SK-N-SH treated with all-trans-retinoic acid at 6 μM for 48 hours (cell line): Measurements from ENCODE around the gene NADK2.

ENCODE experiments used
- ATAC-seq: fragments of 200-7000 bp; cut with Tn5 transposase; 3 replicates; pipeline ENCODE4 v1.9.1; 2020; ENCODE audit warnings: mild to moderate bottlenecking, moderate library complexity
- ARNTL ChIP-seq: fragments of 450-650 bp; formaldehyde crosslinking; IDR thresholded peaks from 2 replicates; pipeline ENCODE4 v1.5.0; 2020; ENCODE audit warnings: low read depth, mild to moderate bottlenecking, moderate library complexity, borderline replicate concordance
- CSDC2 ChIP-seq: fragments of 250-450 bp; sonication (Bioruptor Pico); IDR thresholded peaks from 2 replicates; pipeline ENCODE4 v1.5.0; 2020; ENCODE audit warnings: mild to moderate bottlenecking, moderate library complexity
- CSRNP3 ChIP-seq: fragments of 250-450 bp; sonication (Bioruptor Pico); IDR thresholded peaks from 2 replicates; pipeline ENCODE4 v1.5.1; 2021; ENCODE audit warnings: mild to moderate bottlenecking, moderate library complexity
- ESRRG ChIP-seq: fragments of 250-450 bp; sonication (Bioruptor Pico); IDR thresholded peaks from 2 replicates; pipeline ENCODE4 v1.6.1; 2021; ENCODE audit warnings: mild to moderate bottlenecking
- GLIS3 ChIP-seq: fragments of 250-450 bp; sonication (Bioruptor Pico); IDR thresholded peaks from 2 replicates; pipeline ENCODE4 v1.5.0; 2020; ENCODE audit warnings: mild to moderate bottlenecking, moderate library complexity
- ISL1 ChIP-seq: fragments of 250-450 bp; sonication (Bioruptor Pico); IDR thresholded peaks from 2 replicates; pipeline ENCODE4 v2.1.2; 2022; ENCODE audit warnings: mild to moderate bottlenecking, moderate library complexity
- OSR1 ChIP-seq: fragments of 250-450 bp; sonication (Bioruptor Pico); IDR thresholded peaks from 2 replicates; pipeline ENCODE4 v1.8.0; 2022; ENCODE audit warnings: moderate library complexity, mild to moderate bottlenecking, inconsistent platforms
- PATZ1 ChIP-seq: fragments of 250-450 bp; sonication (Bioruptor Pico); IDR thresholded peaks from 2 replicates; pipeline ENCODE4 v1.8.0; 2020; ENCODE audit warnings: mild to moderate bottlenecking, moderate library complexity, borderline replicate concordance
- POU6F1 ChIP-seq: fragments of 250-450 bp; sonication (Bioruptor Pico); IDR thresholded peaks from 2 replicates; pipeline ENCODE4 v1.8.0; 2021; ENCODE audit warnings: low read depth, mild to moderate bottlenecking, moderate library complexity, borderline replicate concordance
- PPARA ChIP-seq: fragments of 250-450 bp; sonication (Bioruptor Pico); IDR thresholded peaks from 2 replicates; pipeline ENCODE4 v1.5.0; 2020; ENCODE audit warnings: mild to moderate bottlenecking, borderline replicate concordance
- RARB ChIP-seq: fragments of 250-450 bp; sonication (Bioruptor Pico); IDR thresholded peaks from 2 replicates; pipeline ENCODE4 v1.8.0; 2021; ENCODE audit warnings: mild to moderate bottlenecking, moderate library complexity
- SNAI2 ChIP-seq: fragments of 250-450 bp; sonication (Bioruptor Pico); IDR thresholded peaks from 2 replicates; pipeline ENCODE4 v1.5.0; 2020; ENCODE audit warnings: mild to moderate bottlenecking, moderate library complexity
- TCF4 ChIP-seq: fragments of 250-450 bp; sonication (Bioruptor Pico); IDR thresholded peaks from 2 replicates; pipeline ENCODE4 v1.8.0; 2021; ENCODE audit warnings: mild to moderate bottlenecking, moderate library complexity, borderline replicate concordance
- TOX ChIP-seq: fragments of 250-450 bp; sonication (Bioruptor Pico); IDR thresholded peaks from 2 replicates; pipeline ENCODE4 v1.8.0; 2021; ENCODE audit warnings: mild to moderate bottlenecking, moderate library complexity, borderline replicate concordance
- ZC3H10 ChIP-seq: fragments of 250-450 bp; sonication (Bioruptor Pico); IDR thresholded peaks from 2 replicates; pipeline ENCODE4 v1.5.1; 2021; ENCODE audit warnings: mild to moderate bottlenecking, moderate library complexity
- ZFP3 ChIP-seq: fragments of 250-450 bp; sonication (Bioruptor Pico); IDR thresholded peaks from 2 replicates; pipeline ENCODE4 v1.5.0; 2020; ENCODE audit warnings: mild to moderate bottlenecking, moderate library complexity
- ZFP30 ChIP-seq: fragments of 450-650 bp; formaldehyde crosslinking; IDR thresholded peaks from 2 replicates; pipeline ENCODE4 v1.5.0; 2022; ENCODE audit warnings: mild to moderate bottlenecking, moderate library complexity
- ZNF565 ChIP-seq: fragments of 450-650 bp; formaldehyde crosslinking; conservative IDR thresholded peaks from 2 replicates; pipeline ENCODE4 v1.5.0; 2020; ENCODE audit warnings: low read depth, mild to moderate bottlenecking, moderate library complexity
- ZNF70 ChIP-seq: fragments of 450-650 bp; formaldehyde crosslinking; IDR thresholded peaks from 2 replicates; pipeline ENCODE4 v1.5.0; 2020; ENCODE audit warnings: mild to moderate bottlenecking, moderate library complexity
- ZNF8 ChIP-seq: fragments of 450-650 bp; formaldehyde crosslinking; IDR thresholded peaks from 2 replicates; pipeline ENCODE4 v1.5.0; 2020; ENCODE audit warnings: mild to moderate bottlenecking, moderate library complexity
- TF ChIP-seq, protein P1 (sequence below): fragments of 250-450 bp; sonication (Bioruptor Pico); IDR thresholded peaks from 2 replicates; pipeline ENCODE4 v1.5.1; 2020; ENCODE audit warnings: low read depth, mild to moderate bottlenecking, moderate library complexity
- TF ChIP-seq, protein P2 (sequence below): fragments of 250-450 bp; sonication (Bioruptor Pico); IDR thresholded peaks from 2 replicates; pipeline ENCODE4 v1.5.0; 2020; ENCODE audit warnings: mild to moderate bottlenecking, moderate library complexity

NADK2 gene

DNA sequence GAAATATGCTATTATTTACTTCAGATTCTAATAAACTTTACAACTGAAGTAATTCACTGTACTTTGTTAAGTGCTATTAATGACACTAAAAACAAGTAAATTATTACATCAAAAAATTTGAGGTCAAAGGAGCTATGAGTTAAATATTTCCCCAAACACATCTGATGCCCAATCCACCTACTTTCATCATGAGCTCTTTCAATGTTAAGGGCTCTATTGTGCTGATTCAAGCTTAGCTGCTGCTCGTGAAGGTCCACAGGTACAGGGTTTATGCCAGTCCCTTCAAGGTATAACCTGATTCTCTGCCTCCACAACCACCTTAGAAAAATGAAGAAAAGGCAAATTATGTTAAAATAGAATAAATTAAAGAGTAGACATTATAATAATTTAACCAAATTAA, 24.2 kb downstream of the NADK2 start:
- no peak for TF ChIP-seq POU6F1 (CRISPR knock-in tag)
- no peak for TF ChIP-seq TOX (CRISPR knock-in tag)
- no peak for TF ChIP-seq ZFP3 (CRISPR knock-in tag)
- no peak for TF ChIP-seq CSDC2 (CRISPR knock-in tag)
- TF ChIP-seq TCF4 (CRISPR knock-in tag), result no peak
- TF ChIP-seq ZFP30 (CRISPR knock-in tag), result no peak
- no peak for TF ChIP-seq SNAI2
- TF ChIP-seq, all 23 proteins: peak for 0
- ATAC-seq, result no peak

GRCh38 chr5:36215910-36216309, 25.8 kb downstream of the NADK2 start:
- TF ChIP-seq CSRNP3 (no peak), ISL1 (CRISPR knock-in tag) (no peak), ZC3H10 (CRISPR knock-in tag) (no peak), OSR1 (CRISPR knock-in tag) (no peak), GLIS3 (CRISPR knock-in tag) (no peak), RARB (CRISPR knock-in tag) (no peak), PPARA (CRISPR knock-in tag) (no peak)
- TF ChIP-seq, all 23 proteins: peak for 0
- no peak for ATAC-seq

GRCh38 chr5:36214436-36214835, 27.3 kb downstream of the NADK2 start:
- no peak for ATAC-seq

More at GRCh38 chr5:36214436-36214835, 27.3 kb downstream of the NADK2 start:
- TF ChIP-seq ZNF565 (CRISPR knock-in tag) (no peak), ZC3H10 (CRISPR knock-in tag) (no peak), ZNF8 (no peak), ISL1 (CRISPR knock-in tag) (no peak), ESRRG (CRISPR knock-in tag) (no peak), RARB (CRISPR knock-in tag) (no peak), ZNF70 (CRISPR knock-in tag) (no peak), OSR1 (CRISPR knock-in tag) (no peak), CSDC2 (CRISPR knock-in tag) (no peak), PATZ1 (CRISPR knock-in tag) (no peak), PPARA (CRISPR knock-in tag) (no peak), SNAI2 (no peak), ZFP30 (CRISPR knock-in tag) (no peak), GLIS3 (CRISPR knock-in tag) (no peak), ARNTL (no peak), POU6F1 (CRISPR knock-in tag) (no peak), TCF4 (CRISPR knock-in tag) (no peak), TOX (CRISPR knock-in tag) (no peak)
- TF ChIP-seq, protein P1, sequence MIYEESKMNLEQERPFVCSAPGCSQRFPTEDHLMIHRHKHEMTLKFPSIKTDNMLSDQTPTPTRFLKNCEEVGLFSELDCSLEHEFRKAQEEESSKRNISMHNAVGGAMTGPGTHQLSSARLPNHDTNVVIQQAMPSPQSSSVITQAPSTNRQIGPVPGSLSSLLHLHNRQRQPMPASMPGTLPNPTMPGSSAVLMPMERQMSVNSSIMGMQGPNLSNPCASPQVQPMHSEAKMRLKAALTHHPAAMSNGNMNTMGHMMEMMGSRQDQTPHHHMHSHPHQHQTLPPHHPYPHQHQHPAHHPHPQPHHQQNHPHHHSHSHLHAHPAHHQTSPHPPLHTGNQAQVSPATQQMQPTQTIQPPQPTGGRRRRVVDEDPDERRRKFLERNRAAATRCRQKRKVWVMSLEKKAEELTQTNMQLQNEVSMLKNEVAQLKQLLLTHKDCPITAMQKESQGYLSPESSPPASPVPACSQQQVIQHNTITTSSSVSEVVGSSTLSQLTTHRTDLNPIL (CRISPR knock-in tag), result no peak
- TF ChIP-seq, protein P2, sequence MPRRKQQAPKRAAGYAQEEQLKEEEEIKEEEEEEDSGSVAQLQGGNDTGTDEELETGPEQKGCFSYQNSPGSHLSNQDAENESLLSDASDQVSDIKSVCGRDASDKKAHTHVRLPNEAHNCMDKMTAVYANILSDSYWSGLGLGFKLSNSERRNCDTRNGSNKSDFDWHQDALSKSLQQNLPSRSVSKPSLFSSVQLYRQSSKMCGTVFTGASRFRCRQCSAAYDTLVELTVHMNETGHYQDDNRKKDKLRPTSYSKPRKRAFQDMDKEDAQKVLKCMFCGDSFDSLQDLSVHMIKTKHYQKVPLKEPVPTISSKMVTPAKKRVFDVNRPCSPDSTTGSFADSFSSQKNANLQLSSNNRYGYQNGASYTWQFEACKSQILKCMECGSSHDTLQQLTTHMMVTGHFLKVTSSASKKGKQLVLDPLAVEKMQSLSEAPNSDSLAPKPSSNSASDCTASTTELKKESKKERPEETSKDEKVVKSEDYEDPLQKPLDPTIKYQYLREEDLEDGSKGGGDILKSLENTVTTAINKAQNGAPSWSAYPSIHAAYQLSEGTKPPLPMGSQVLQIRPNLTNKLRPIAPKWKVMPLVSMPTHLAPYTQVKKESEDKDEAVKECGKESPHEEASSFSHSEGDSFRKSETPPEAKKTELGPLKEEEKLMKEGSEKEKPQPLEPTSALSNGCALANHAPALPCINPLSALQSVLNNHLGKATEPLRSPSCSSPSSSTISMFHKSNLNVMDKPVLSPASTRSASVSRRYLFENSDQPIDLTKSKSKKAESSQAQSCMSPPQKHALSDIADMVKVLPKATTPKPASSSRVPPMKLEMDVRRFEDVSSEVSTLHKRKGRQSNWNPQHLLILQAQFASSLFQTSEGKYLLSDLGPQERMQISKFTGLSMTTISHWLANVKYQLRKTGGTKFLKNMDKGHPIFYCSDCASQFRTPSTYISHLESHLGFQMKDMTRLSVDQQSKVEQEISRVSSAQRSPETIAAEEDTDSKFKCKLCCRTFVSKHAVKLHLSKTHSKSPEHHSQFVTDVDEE, result no peak
